Stimulated activated CD8-positive, alpha-beta memory T cell treated with anti-CD3 and anti-CD28 coated beads, Interleukin-7, amount 100 ng/mL, for 4 hours (primary cell): ENCODE data around the gene TFAP2E.
"Not testable (repeated sequence)": the region's sequence is repeated elsewhere in the genome, so short reads cannot be mapped to it uniquely, and the experiment has no call there.

Source experiments
- DNase-seq, 2 donors: peaks; one replicate each; pipeline ENCODE4 v3.0.0-alpha.2; 2020; ENCODE audit warnings: low read depth in 2 of 2

The TFAP2E gene

GRCh38 chr1:35574125-35574654, 1.1 kb downstream of the TFAP2E start:
- no peak for DNase-seq

- no peak for DNase-seq
Measured at GRCh38 chr1:35574655-35575415, 1.7 kb downstream of the TFAP2E start.

- DNase-seq, result no peak
Measured at GRCh38 chr1:35575416-35575958, 2.4 kb downstream of the TFAP2E start.

- no peak for DNase-seq
Measured at GRCh38 chr1:35576061-35576765, 3.1 kb downstream of the TFAP2E start.

- DNase-seq, result not testable (repeated sequence)
Measured at GRCh38 chr1:35576766-35577070, 3.6 kb downstream of the TFAP2E start.

GRCh38 chr1:35577071-35577998, 4.2 kb downstream of the TFAP2E start:
- peak; percentile 38 to 51 for DNase-seq

GRCh38 chr1:35580949-35581388, 7.9 kb downstream of the TFAP2E start:
- no peak for DNase-seq

- not testable (repeated sequence) for DNase-seq
Measured at GRCh38 chr1:35581621-35582020, 8.5 kb downstream of the TFAP2E start.

GRCh38 chr1:35585281-35585680, 12.2 kb downstream of the TFAP2E start:
- DNase-seq, result no peak

GRCh38 chr1:35585805-35586204, 12.7 kb downstream of the TFAP2E start:
- DNase-seq, result not testable (repeated sequence)

GRCh38 chr1:35586808-35587207, 13.7 kb downstream of the TFAP2E start:
- no peak for DNase-seq

GRCh38 chr1:35587736-35588135, 14.6 kb downstream of the TFAP2E start:
- DNase-seq, result no peak

- DNase-seq, result no peak
Measured at GRCh38 chr1:35588197-35588910, 15.2 kb downstream of the TFAP2E start.

GRCh38 chr1:35589516-35590427, 16.7 kb downstream of the TFAP2E start:
- DNase-seq, result no peak

- no peak for DNase-seq
Measured at GRCh38 chr1:35590476-35591040, 17.4 kb downstream of the TFAP2E start.

- DNase-seq, result no peak
Measured at GRCh38 chr1:35591211-35591610, 18.1 kb downstream of the TFAP2E start.

- no peak for DNase-seq
Measured at GRCh38 chr1:35592991-35593769, 20.1 kb downstream of the TFAP2E start.

- DNase-seq, result no peak
Measured at GRCh38 chr1:35594005-35594760, 21.1 kb downstream of the TFAP2E start.
